ENCODE data around the gene ACAP1. TPM values are rescaled to one million over a fixed set of nuclear protein-coding genes. Genes with fewer than 3 reads are reported as not detected.

ACAP1 gene
- total RNA-seq = 0.42 and 0.78 TPM in 2 replicates

GRCh38 chr17:7336240-7337175 is at the start of gene ACAP1:
Gene ACAP1, plus strand, starts transcription at chr17:7336529. Its CDS starts 206 bp downstream, at chr17:7336735.

GRCh38 chr17:7294614-7295153 is 41.6 kb upstream of the ACAP1 start, which contains the start of gene YBX2:
Gene YBX2, minus strand, starts transcription at chr17:7294639. Its CDS starts 139 bp downstream, at chr17:7294500.

DNA sequence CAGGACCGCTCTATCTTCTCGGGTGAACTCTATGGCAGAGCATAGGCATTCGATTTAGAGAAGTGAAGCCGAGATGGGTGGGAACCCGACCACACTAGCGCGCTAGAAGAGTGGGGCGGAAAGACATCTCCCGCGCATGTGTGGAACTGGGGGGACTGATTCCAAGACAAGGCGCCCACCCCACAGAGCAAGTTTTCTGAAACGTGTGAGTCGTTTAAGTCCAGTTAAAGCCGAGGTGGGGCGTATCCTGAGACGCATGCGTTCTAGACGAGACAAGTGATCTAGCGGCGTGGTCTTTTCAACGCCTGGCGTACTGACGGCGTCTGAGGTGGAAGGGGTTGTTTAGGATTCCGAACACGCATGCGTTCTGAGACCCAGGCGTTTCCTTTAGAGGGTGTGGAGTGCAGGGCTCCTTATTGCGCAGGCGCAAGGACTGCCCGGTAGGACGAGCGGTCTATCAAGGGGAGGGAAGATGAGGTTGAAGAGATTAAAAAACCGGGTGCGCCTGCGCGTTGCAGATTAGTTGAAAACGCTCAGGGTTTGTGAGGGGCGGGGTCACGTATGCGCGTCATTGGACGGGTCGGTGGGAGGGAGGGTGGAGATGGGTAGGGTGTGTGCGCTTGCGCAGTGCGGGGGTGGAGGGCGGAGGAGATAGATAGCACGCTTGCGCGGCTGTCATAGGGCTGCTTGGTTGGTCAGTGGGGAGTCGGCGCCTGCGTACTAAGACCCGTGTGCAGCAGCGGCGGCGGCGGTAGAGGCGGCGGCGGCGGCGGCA is 29.2 kb upstream of the ACAP1 start, which contains the start of gene EIF5A:
Gene EIF5A, plus strand, starts transcription at position 718 of the 775 bp plus-strand sequence. CDS start 2,008 bp downstream, outside the sequence.

GRCh38 chr17:7314719-7315569 is 21.4 kb upstream of the ACAP1 start, which contains the start of gene GPS2:
Gene GPS2, minus strand, starts transcription at chr17:7315360. Its CDS starts 308 bp downstream, at chr17:7315052.

GRCh38 chr17:7328840-7329373 is 7.4 kb upstream of the ACAP1 start, which contains the start of gene NEURL4:
Gene NEURL4, minus strand, starts transcription at chr17:7329335. Its CDS starts 23 bp downstream, at chr17:7329312.

DNA sequence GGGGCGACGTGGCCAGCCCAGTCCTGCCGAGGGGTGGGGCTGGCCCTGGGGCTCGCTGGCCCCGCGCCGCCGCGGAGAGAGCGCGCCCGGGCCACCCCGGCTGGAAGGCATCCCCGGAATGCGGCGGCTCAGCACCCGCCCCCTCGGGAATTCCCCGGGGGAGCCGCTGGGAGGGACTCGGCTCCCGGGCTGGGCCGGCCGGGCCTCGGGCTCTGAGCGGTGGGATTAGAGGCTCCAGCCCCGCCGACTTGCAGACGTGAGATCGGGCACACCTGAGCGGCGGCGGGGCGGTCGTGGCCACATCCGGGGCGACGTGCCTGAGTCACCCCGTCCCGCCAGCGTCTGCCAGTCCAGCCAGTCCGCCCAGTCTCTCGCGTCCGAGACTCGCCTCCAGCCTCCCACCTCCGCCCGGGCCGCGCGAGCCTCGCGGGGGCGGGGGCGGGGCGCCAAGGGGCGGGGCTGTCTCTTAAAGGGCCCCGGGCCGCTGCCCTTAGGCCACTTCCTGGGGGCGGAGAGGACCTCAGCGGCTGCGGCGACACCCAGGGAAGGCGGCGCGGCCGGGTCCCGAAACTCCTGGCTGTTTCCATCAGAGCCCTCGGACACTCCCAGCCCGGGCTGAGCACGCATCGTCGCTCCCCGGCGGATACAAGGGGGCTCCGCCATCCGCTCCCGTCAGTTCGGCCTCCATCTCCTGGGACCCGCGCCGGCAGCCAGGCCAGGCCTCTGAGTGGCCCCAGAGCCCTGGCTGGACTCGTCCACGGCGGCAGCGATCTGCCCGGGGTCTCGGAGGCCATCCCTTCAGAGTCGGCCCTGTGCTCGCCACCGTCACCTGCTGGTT is 15.6 kb downstream of the ACAP1 start, which contains the start of gene KCTD11:
Gene KCTD11, plus strand, starts transcription at position 498 of the 838 bp plus-strand sequence.

DNA sequence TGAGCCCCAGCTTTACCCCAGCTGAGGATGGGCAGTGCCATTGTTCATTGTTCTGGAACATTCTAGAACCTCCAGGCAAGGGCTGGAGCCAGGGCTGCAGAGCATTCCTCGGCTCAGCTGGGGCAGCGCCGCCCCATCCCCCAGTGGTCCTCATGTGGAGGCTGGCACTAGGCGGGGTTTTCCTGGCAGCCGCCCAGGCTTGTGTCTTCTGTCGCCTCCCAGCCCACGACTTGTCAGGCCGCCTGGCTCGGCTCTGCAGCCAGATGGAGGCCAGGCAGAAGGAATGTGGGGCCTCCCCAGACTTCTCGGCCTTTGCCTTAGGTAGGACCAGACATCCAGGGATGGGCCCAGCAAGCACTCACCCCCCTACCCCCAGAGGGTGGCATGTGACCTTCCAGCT is 18.7 kb downstream of the ACAP1 start, which contains the start of gene TMEM95:
Gene TMEM95, plus strand, starts transcription at position 104 of the 400 bp plus-strand sequence. Its CDS starts 49 bp downstream, at position 153.

GRCh38 chr17:7380855-7381683 is 44.7 kb downstream of the ACAP1 start, which contains the start of gene TNK1:
Gene TNK1, plus strand, starts transcription at chr17:7381089. Its CDS starts 1,838 bp downstream, at chr17:7382927.

GRCh38 chr17:7394452-7395191 is 58.3 kb downstream of the ACAP1 start, which contains the start of gene PLSCR3:
Gene PLSCR3, minus strand, starts transcription at chr17:7394525. Its CDS starts 415 bp downstream, at chr17:7394110.

Other genes with a start within 250 kb of the ACAP1 start
- not detected in 2 replicates for gene ASGR2, start 221.7 kb upstream of the ACAP1 start, total RNA-seq
- 0.21 TPM in 1 of 2 replicates, not detected in the other for gene ASGR1, start 157.2 kb upstream of the ACAP1 start, total RNA-seq
- 4.4 and 6.6 TPM in 2 replicates for gene DLG4, start 116.7 kb upstream of the ACAP1 start, total RNA-seq
- 364 and 375 TPM in 2 replicates for gene ACADVL, start 116.6 kb upstream of the ACAP1 start, total RNA-seq
- 44.9 and 52.6 TPM in 2 replicates for gene DVL2, start 102.0 kb upstream of the ACAP1 start, total RNA-seq
- gene PHF23, start 97.1 kb upstream of the ACAP1 start, total RNA-seq = 33.1 and 35.1 TPM in 2 replicates
- gene GABARAP, start 94.1 kb upstream of the ACAP1 start, total RNA-seq = 309 and 347 TPM in 2 replicates
- 21.6 and 47.5 TPM in 2 replicates for gene CTDNEP1, start 84.8 kb upstream of the ACAP1 start, total RNA-seq
- 38.4 and 42.1 TPM in 2 replicates for gene ELP5, start 84.3 kb upstream of the ACAP1 start, total RNA-seq
- 86.7 and 132 TPM in 2 replicates for gene CLDN7, start 74.1 kb upstream of the ACAP1 start, total RNA-seq
- gene SLC2A4, start 54.8 kb upstream of the ACAP1 start, total RNA-seq = 0.14 and 0.56 TPM in 2 replicates
- gene YBX2, start 41.9 kb upstream of the ACAP1 start, total RNA-seq = 0.51 and 0.63 TPM in 2 replicates
- 554 and 701 TPM in 2 replicates for gene EIF5A, start 28.9 kb upstream of the ACAP1 start, total RNA-seq
- 50.8 and 66.1 TPM in 2 replicates for gene GPS2, start 21.2 kb upstream of the ACAP1 start, total RNA-seq
- 13.4 and 22.5 TPM in 2 replicates for gene NEURL4, start 7.2 kb upstream of the ACAP1 start, total RNA-seq
- gene KCTD11, start 15.6 kb downstream of the ACAP1 start, total RNA-seq = 48.4 and 61.1 TPM in 2 replicates
- not detected in 2 replicates for gene TMEM95, start 18.6 kb downstream of the ACAP1 start, total RNA-seq
- gene TNK1, start 44.6 kb downstream of the ACAP1 start, total RNA-seq = 13.0 and 15.8 TPM in 2 replicates
- 64.6 and 96.0 TPM in 2 replicates for gene PLSCR3, start 58.0 kb downstream of the ACAP1 start, total RNA-seq
- gene TMEM256, start 67.6 kb downstream of the ACAP1 start, total RNA-seq = 117 and 202 TPM in 2 replicates
- gene NLGN2, start 71.3 kb downstream of the ACAP1 start, total RNA-seq = 6.0 and 8.9 TPM in 2 replicates
- not detected in 2 replicates for gene SPEM1, start 83.8 kb downstream of the ACAP1 start, total RNA-seq
- not detected in 2 replicates for gene SPEM2, start 89.1 kb downstream of the ACAP1 start, total RNA-seq
- gene SPEM3, start 92.3 kb downstream of the ACAP1 start, total RNA-seq = not detected in 2 replicates
- gene TMEM102, start 98.9 kb downstream of the ACAP1 start, total RNA-seq = 29.6 and 33.5 TPM in 2 replicates
- gene FGF11, start 103.0 kb downstream of the ACAP1 start, total RNA-seq = 18.3 and 32.1 TPM in 2 replicates
- gene CHRNB1, start 108.5 kb downstream of the ACAP1 start, total RNA-seq = 10.9 and 11.0 TPM in 2 replicates
- 29.5 and 46.1 TPM in 2 replicates for gene ZBTB4, start 143.1 kb downstream of the ACAP1 start, total RNA-seq
- not detected in 2 replicates for gene SLC35G6, start 144.9 kb downstream of the ACAP1 start, total RNA-seq
- gene POLR2A, start 147.8 kb downstream of the ACAP1 start, total RNA-seq = 62.4 and 64.9 TPM in 2 replicates
- 4.2 and 10.8 TPM in 2 replicates for gene TNFSF12, start 212.5 kb downstream of the ACAP1 start, total RNA-seq
- gene TNFSF13, start 222.2 kb downstream of the ACAP1 start, total RNA-seq = 4.4 and 5.1 TPM in 2 replicates
- 44.8 and 62.7 TPM in 2 replicates for gene SENP3, start 225.4 kb downstream of the ACAP1 start, total RNA-seq
- 14.8 and 21.2 TPM in 2 replicates for gene CD68, start 243.1 kb downstream of the ACAP1 start, total RNA-seq
- gene MPDU1, start 247.3 kb downstream of the ACAP1 start, total RNA-seq = 147 and 153 TPM in 2 replicates